Smooth muscle cell (in vitro differentiated cells): Measurements from ENCODE around the gene GPR4. TPM values are rescaled to one million over a fixed set of nuclear protein-coding genes. Genes with fewer than 3 reads are reported as not detected.

Experiments used
- DNase-seq: peaks from one replicate; lab custom pipeline; 2025; ENCODE audit not compliant: unreplicated experiment; lab: John Stamatoyannopoulos, UW
- H2AFZ ChIP-seq: fragments of 200-600 bp; sonication (generic); 2 replicates; pipeline ENCODE4 v1.6.0; 2016; ENCODE audit warnings: antibody characterized with exemption, low read depth, mild to moderate bottlenecking
- H3F3A ChIP-seq: fragments of 200-600 bp; sonication (generic); 2 replicates; pipeline ENCODE4 v1.6.0; 2017; ENCODE audit warnings: antibody characterized with exemption, low read depth
- H3K27ac ChIP-seq: fragments of 200-600 bp; sonication (generic); 2 replicates; pipeline ENCODE4 v1.5.1; 2016; ENCODE audit warnings: low read depth, mild to moderate bottlenecking
- H3K27me3 ChIP-seq: fragments of 200-600 bp; sonication (generic); 2 replicates; pipeline ENCODE4 v1.6.1; 2016; ENCODE audit warnings: low read depth, mild to moderate bottlenecking
- H3K36me3 ChIP-seq: fragments of 200-600 bp; sonication (generic); 2 replicates; pipeline ENCODE4 v1.5.1; 2016; ENCODE audit warnings: low read depth
- H3K4me1 ChIP-seq: fragments of 200-600 bp; sonication (generic); 2 replicates; pipeline ENCODE4 v1.5.1; 2016; ENCODE audit warnings: low read depth
- H3K4me2 ChIP-seq: fragments of 200-600 bp; sonication (generic); 2 replicates; pipeline ENCODE4 v1.6.0; 2016; ENCODE audit warnings: mild to moderate bottlenecking
- H3K4me3 ChIP-seq: fragments of 200-600 bp; sonication (generic); 2 replicates; pipeline ENCODE4 v1.5.1; 2016; ENCODE audit warnings: mild to moderate bottlenecking
- H3K79me2 ChIP-seq: fragments of 200-600 bp; sonication (generic); 2 replicates; pipeline ENCODE4 v1.6.0; 2016; ENCODE audit warnings: low read depth, mild to moderate bottlenecking
- H3K9ac ChIP-seq: fragments of 200-600 bp; sonication (generic); 2 replicates; pipeline ENCODE4 v1.6.0; 2016; ENCODE audit warnings: low read depth
- H3K9me3 ChIP-seq: fragments of 200-600 bp; sonication (generic); replicated peaks from 2 replicates; pipeline ENCODE4 v1.5.1; 2016; ENCODE audit warnings: low read depth
- H4K20me1 ChIP-seq: fragments of 200-600 bp; sonication (generic); 2 replicates; pipeline ENCODE4 v1.6.0; 2016; ENCODE audit warnings: low read depth
- WGBS: methylation state at CpG from one replicate; pipeline ENCODE4 v1.1.7; 2016; ENCODE audit warnings: low lambda C conversion rate; 5-methylcytosine and 5-hydroxymethylcytosine counted together
- polyA plus RNA-seq: library from polyadenylated mRNA; unstranded; fragments of >200 nt; fragmentation: Nextera tagmentation; extraction: Ambion mirVana; gene quantifications from 2 replicates; pipeline ENCODE4 v1.2.1, GENCODE V29; 2016
- total RNA-seq: library from RNA; depleted of rRNA; stranded (reverse); fragments of >200 nt; gene quantifications from 2 replicates; pipeline ENCODE4 v1.2.3, GENCODE V29; 2014
- TF ChIP-seq, protein P1 (sequence below): fragments of 200-600 bp; sonication (generic); IDR thresholded peaks from 2 replicates; pipeline ENCODE4 v1.5.1; 2017; ENCODE audit warnings: borderline replicate concordance, mild to moderate bottlenecking, antibody characterized with exemption; ENCODE audit not compliant: insufficient read depth, poor library complexity, severe bottlenecking

GPR4 gene
- total and polyA plus RNA-seq, 2 experiments from 2014 or later: not detected

- 74% methylated on average over 4 of the region's 4 CpGs for WGBS
- no peaks in the 10 kb centered on the region for H3F3A ChIP-seq
- DNase-seq: no peak
Observed at GRCh38 chr19:45587873-45588272, 14.1 kb downstream of the GPR4 start.

GRCh38 chr19:45585158-45585577, 16.8 kb downstream of the GPR4 start:
- Histone ChIP-seq H3K27ac (peak overlapping the region; percentile 88), H2AFZ (peak overlapping the region; percentile 88), H3K79me2 (peaks cover 6% of the 10 kb centered on the region), H3K36me3 (no peaks in the 10 kb centered on the region), H3K9me3 (no peaks in the 10 kb centered on the region), H3F3A (no peaks in the 10 kb centered on the region), H3K9ac (peak overlapping the region; percentile 75), H3K4me1 (peaks cover 5% of the 10 kb centered on the region), H4K20me1 (no peaks in the 10 kb centered on the region), H3K27me3 (no peaks in the 10 kb centered on the region), H3K4me3 (peak overlapping the region; percentile 63), H3K4me2 (peak overlapping the region; percentile 80)
- 41% methylated on average over 7 of the region's 7 CpGs for WGBS
- DNase-seq: no peak
- TF ChIP-seq, protein P1, sequence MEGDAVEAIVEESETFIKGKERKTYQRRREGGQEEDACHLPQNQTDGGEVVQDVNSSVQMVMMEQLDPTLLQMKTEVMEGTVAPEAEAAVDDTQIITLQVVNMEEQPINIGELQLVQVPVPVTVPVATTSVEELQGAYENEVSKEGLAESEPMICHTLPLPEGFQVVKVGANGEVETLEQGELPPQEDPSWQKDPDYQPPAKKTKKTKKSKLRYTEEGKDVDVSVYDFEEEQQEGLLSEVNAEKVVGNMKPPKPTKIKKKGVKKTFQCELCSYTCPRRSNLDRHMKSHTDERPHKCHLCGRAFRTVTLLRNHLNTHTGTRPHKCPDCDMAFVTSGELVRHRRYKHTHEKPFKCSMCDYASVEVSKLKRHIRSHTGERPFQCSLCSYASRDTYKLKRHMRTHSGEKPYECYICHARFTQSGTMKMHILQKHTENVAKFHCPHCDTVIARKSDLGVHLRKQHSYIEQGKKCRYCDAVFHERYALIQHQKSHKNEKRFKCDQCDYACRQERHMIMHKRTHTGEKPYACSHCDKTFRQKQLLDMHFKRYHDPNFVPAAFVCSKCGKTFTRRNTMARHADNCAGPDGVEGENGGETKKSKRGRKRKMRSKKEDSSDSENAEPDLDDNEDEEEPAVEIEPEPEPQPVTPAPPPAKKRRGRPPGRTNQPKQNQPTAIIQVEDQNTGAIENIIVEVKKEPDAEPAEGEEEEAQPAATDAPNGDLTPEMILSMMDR: no peak

More at GRCh38 chr19:45587873-45588272, 14.1 kb downstream of the GPR4 start:
- Histone ChIP-seq H3K36me3 (no peaks in the 10 kb centered on the region), H3K9ac (no peak overlapping the region), H3K79me2 (peaks cover 6% of the 10 kb centered on the region), H3K4me1 (peaks cover 5% of the 10 kb centered on the region), H3K27ac (no peak overlapping the region), H4K20me1 (no peaks in the 10 kb centered on the region), H3K4me3 (no peak overlapping the region), H2AFZ (no peak overlapping the region), H3K9me3 (no peaks in the 10 kb centered on the region), H3K4me2 (no peak overlapping the region), H3K27me3 (peaks cover 11% of the 10 kb centered on the region)
- TF ChIP-seq, protein P1: no peak

DNA sequence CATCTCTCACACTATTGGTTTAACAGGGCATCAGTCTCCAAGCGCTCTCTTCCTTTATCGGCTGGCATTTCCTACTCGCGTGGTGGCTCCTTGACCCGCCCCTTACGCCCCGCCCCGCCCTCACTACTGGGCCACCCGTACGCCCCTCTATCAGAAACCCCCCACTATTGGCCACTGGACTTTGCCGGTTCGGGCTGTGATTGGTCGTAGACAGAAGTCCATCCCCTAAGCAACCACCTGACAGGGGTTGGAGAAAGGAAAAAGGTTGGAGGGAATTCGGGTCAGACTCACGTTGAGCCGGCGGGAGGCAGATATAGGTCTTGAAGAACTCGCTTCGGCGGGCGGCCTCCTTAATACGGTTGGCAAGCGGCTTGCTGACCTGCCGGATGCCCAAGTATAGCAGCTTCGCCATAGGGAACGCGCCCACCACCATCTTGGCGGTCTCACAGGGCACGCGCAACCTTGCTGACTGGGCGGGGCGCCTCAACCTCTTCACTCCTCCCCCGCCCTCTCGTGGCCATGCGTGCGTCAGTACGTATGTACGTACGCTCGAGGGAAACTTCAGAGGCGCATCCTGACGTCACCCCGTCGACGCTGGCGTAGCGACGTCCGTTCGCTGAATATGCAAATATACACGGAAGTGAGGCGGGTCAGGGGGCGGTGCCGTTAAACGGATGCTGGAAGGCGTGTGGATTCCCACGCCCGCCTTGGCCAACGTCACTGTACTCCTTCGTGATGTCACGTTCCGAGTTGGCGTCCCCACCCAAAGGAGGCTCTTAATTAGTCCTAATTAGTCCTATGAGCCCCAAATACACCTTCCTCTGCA, 17.5 kb downstream of the GPR4 start, which contains the start of gene OPA3:
OPA3 (minus strand) TSS at position 471 of the 826 bp plus-strand sequence; CDS start at position 433, 38 bp downstream.
- peak within 1 kb of the TSS; percentile 95 for H3K9ac ChIP-seq
- H3K4me3 ChIP-seq: peak within 1 kb of the TSS; percentile 63
- H3K36me3 ChIP-seq: no peaks in the 10 kb centered on the region
- H3K9me3 ChIP-seq: no peaks in the 10 kb centered on the region
- H3K4me1 ChIP-seq: peaks cover 5% of the 10 kb centered on the region
- WGBS: under 1% methylated on average over 63 of the region's 63 CpGs
- H3K27ac ChIP-seq: peak within 1 kb of the TSS; percentile 88
- TF ChIP-seq, protein P1: peak; percentile 25
- H3K4me2 ChIP-seq: peak within 1 kb of the TSS; percentile 94
- peak within 1 kb of the TSS; percentile 94 for H2AFZ ChIP-seq
- no peaks in the 10 kb centered on the region for H3K27me3 ChIP-seq
- peak; percentile 98 for DNase-seq
- peaks cover 6% of the 10 kb centered on the region for H3K79me2 ChIP-seq
- H4K20me1 ChIP-seq: no peaks in the 10 kb centered on the region
- H3F3A ChIP-seq: no peaks in the 10 kb centered on the region
